Liver (tissue), 9 donors: ENCODE measurements around the gene CPED1. TPM values are rescaled to one million over a fixed set of nuclear protein-coding genes. Genes with fewer than 3 reads are reported as not detected.
A peak's percentile ranks its signal among the peaks of the same experiment; 100 is the strongest.

Experiments
- DNase-seq: peaks from one replicate; pipeline ENCODE4 v3.0.0-alpha.2; 2017; ENCODE audit warnings: low spot score
- H3K27ac ChIP-seq, 2 donors: one replicate each; pipeline ENCODE4 v1.7.0; 2013; ENCODE audit warnings: inconsistent platforms in 2 of 2, low read length in 2 of 2, control low read depth in 1 of 2, low read depth in 1 of 2, mild to moderate bottlenecking in 1 of 2
- H3K27me3 ChIP-seq, 4 donors: one replicate each; pipeline versions ENCODE4 v1.6.1 to v1.7.0; 2013; ENCODE audit warnings: low read length in 3 of 4, inconsistent platforms in 1 of 4, mild to moderate bottlenecking in 1 of 4, moderate library complexity in 1 of 4; ENCODE audit not compliant: control insufficient read depth in 4 of 4, insufficient read depth in 4 of 4
- H3K36me3 ChIP-seq, 4 donors: one replicate each; pipeline versions ENCODE4 v1.6.1 to v1.7.0; 2013; ENCODE audit warnings: low read length in 3 of 4, mild to moderate bottlenecking in 3 of 4, low read depth in 1 of 4, moderate library complexity in 1 of 4; ENCODE audit not compliant: control insufficient read depth in 4 of 4, insufficient read depth in 3 of 4
- H3K4me1 ChIP-seq, 4 donors: one replicate each; pipeline versions ENCODE4 v1.6.1 to v1.7.0; 2013; ENCODE audit warnings: low read length in 3 of 4, mild to moderate bottlenecking in 3 of 4, moderate library complexity in 1 of 4; ENCODE audit not compliant: control insufficient read depth in 4 of 4, insufficient read depth in 4 of 4
- H3K4me3 ChIP-seq, 3 donors: one replicate each; pipeline versions ENCODE4 v1.6.1 to v1.7.0; 2013; ENCODE audit warnings: low read length in 3 of 3, control low read depth in 1 of 3, low read depth in 1 of 3, mild to moderate bottlenecking in 1 of 3
- H3K9ac ChIP-seq, 2 donors: one replicate each; pipeline ENCODE4 v1.7.0; 2013; ENCODE audit warnings: low read length in 2 of 2, mild to moderate bottlenecking in 2 of 2, moderate library complexity in 2 of 2, control low read depth in 1 of 2, low read depth in 1 of 2
- H3K9me3 ChIP-seq, 4 donors: one replicate each; pipeline versions ENCODE4 v1.6.1 to v1.7.0; 2013; ENCODE audit warnings: low read length in 3 of 4; ENCODE audit not compliant: control insufficient read depth in 4 of 4
- FOXA1 ChIP-seq: IDR thresholded peaks from 2 replicates; pipeline ENCODE4 v1.6.1; 2016; ENCODE audit warnings: antibody characterized with exemption
- FOXA2 ChIP-seq: IDR thresholded peaks from 2 replicates; pipeline ENCODE4 v1.6.1; 2016; ENCODE audit warnings: antibody characterized with exemption
- GABPA ChIP-seq, 2 donors: IDR thresholded peaks in 1 of 2; conservative IDR thresholded peaks in 1 of 2; 2 replicates each; pipeline ENCODE4 v1.6.1; 2016; ENCODE audit warnings: antibody characterized with exemption in 2 of 2, mild to moderate bottlenecking in 1 of 2, moderate library complexity in 1 of 2
- HNF4A ChIP-seq, 2 donors: conservative IDR thresholded peaks; 2 replicates each; pipeline ENCODE4 v1.6.1; 2016; ENCODE audit warnings: antibody characterized with exemption in 2 of 2, mild to moderate bottlenecking in 2 of 2
- HNF4G ChIP-seq: IDR thresholded peaks from 2 replicates; pipeline ENCODE4 v1.6.1; 2016; ENCODE audit warnings: antibody characterized with exemption
- JUND ChIP-seq, 2 donors: IDR thresholded peaks; 2 replicates each; pipeline ENCODE4 v1.6.1; 2016; ENCODE audit warnings: antibody characterized with exemption in 2 of 2
- NR2F2 ChIP-seq: IDR thresholded peaks from 2 replicates; pipeline ENCODE4 v1.6.1; 2016; ENCODE audit warnings: antibody characterized with exemption
- RAD21 ChIP-seq, 2 donors: IDR thresholded peaks; 2 replicates each; pipeline ENCODE4 v1.6.1; 2016; ENCODE audit warnings: antibody characterized with exemption in 2 of 2, mild to moderate bottlenecking in 2 of 2
- RXRA ChIP-seq, 2 donors: IDR thresholded peaks; 2 replicates each; pipeline ENCODE4 v1.6.1; 2017 to 2018; ENCODE audit warnings: antibody characterized with exemption in 2 of 2, mild to moderate bottlenecking in 1 of 2
- SP1 ChIP-seq: IDR thresholded peaks from 2 replicates; pipeline ENCODE4 v1.6.1; 2018; ENCODE audit warnings: antibody characterized with exemption, mild to moderate bottlenecking
- TAF1 ChIP-seq: conservative IDR thresholded peaks from 2 replicates; pipeline ENCODE4 v1.6.1; 2016; ENCODE audit warnings: antibody characterized with exemption, mild to moderate bottlenecking
- YY1 ChIP-seq: IDR thresholded peaks from 2 replicates; pipeline ENCODE4 v1.6.1; 2016; ENCODE audit warnings: antibody characterized with exemption, mild to moderate bottlenecking
- WGBS: extraction: QIAGEN DNeasy Blood & Tissue Kit; methylation state at CpG from one replicate; pipeline ENCODE4 v1.1.7; 2013; 5-methylcytosine and 5-hydroxymethylcytosine counted together
- polyA plus RNA-seq, 2 donors: library from polyadenylated mRNA; stranded (reverse) in 1 of 2; unstranded in 1 of 2; fragments of 200-250 nt in 1 of 2; fragments of >200 nt in 1 of 2; fragmentation: Nextera tagmentation in 1 of 2; extraction: Ambion mirVana in 1 of 2; gene quantifications; one replicate each; pipeline versions ENCODE4 v1.2.1 to v1.2.3, GENCODE V29; 2013 to 2015
- total RNA-seq, 2 donors: library from RNA; depleted of rRNA; stranded (reverse); fragments of >200 nt; gene quantifications; one replicate each; pipeline ENCODE4 v1.2.3, GENCODE V29; 2014
- TF ChIP-seq, protein P1 (sequence below): fragments of 150-350 bp; IDR thresholded peaks from 2 replicates; pipeline ENCODE4 v1.5.1; 2017; ENCODE audit warnings: improper control_type of control experiment, low read depth, low read length; ENCODE audit not compliant: missing input control
- TF ChIP-seq, protein P2 (sequence below): IDR thresholded peaks from 2 replicates; pipeline ENCODE4 v1.6.1; 2016; ENCODE audit warnings: antibody characterized with exemption, mild to moderate bottlenecking
- TF ChIP-seq, protein P3 (sequence below): IDR thresholded peaks from 2 replicates; pipeline ENCODE4 v1.6.1; 2016; ENCODE audit warnings: antibody characterized with exemption
- TF ChIP-seq, protein P4 (sequence below): IDR thresholded peaks from 2 replicates; pipeline ENCODE4 v1.6.1; 2016; ENCODE audit warnings: antibody characterized with exemption
- TF ChIP-seq, protein P5 (sequence below): IDR thresholded peaks from 2 replicates; pipeline ENCODE4 v1.6.1; 2016; ENCODE audit warnings: antibody characterized with exemption
- donor health status: healthy.
- donor health status: healthy.
- donor health status: healthy.
- donor health status: healthy.
- donor health status: healthy.

CPED1 gene
- total and polyA plus RNA-seq, 4 donors: 8.5 to 58.0 (median 14.6) TPM

- H3K9ac ChIP-seq: no peak overlapping the region
- no peak overlapping the region for H3K27ac ChIP-seq
- TF ChIP-seq FOXA2: no peak
- TF ChIP-seq TAF1: no peak
- TF ChIP-seq FOXA1: no peak
- TF ChIP-seq HNF4A (conservative IDR thresholded peaks at IDR 0.05): no peak
- TF ChIP-seq, protein P1, sequence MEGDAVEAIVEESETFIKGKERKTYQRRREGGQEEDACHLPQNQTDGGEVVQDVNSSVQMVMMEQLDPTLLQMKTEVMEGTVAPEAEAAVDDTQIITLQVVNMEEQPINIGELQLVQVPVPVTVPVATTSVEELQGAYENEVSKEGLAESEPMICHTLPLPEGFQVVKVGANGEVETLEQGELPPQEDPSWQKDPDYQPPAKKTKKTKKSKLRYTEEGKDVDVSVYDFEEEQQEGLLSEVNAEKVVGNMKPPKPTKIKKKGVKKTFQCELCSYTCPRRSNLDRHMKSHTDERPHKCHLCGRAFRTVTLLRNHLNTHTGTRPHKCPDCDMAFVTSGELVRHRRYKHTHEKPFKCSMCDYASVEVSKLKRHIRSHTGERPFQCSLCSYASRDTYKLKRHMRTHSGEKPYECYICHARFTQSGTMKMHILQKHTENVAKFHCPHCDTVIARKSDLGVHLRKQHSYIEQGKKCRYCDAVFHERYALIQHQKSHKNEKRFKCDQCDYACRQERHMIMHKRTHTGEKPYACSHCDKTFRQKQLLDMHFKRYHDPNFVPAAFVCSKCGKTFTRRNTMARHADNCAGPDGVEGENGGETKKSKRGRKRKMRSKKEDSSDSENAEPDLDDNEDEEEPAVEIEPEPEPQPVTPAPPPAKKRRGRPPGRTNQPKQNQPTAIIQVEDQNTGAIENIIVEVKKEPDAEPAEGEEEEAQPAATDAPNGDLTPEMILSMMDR: no peak
- no peak for TF ChIP-seq RAD21 (IDR thresholded peaks at IDR 0.05)
- TF ChIP-seq, protein P2, sequence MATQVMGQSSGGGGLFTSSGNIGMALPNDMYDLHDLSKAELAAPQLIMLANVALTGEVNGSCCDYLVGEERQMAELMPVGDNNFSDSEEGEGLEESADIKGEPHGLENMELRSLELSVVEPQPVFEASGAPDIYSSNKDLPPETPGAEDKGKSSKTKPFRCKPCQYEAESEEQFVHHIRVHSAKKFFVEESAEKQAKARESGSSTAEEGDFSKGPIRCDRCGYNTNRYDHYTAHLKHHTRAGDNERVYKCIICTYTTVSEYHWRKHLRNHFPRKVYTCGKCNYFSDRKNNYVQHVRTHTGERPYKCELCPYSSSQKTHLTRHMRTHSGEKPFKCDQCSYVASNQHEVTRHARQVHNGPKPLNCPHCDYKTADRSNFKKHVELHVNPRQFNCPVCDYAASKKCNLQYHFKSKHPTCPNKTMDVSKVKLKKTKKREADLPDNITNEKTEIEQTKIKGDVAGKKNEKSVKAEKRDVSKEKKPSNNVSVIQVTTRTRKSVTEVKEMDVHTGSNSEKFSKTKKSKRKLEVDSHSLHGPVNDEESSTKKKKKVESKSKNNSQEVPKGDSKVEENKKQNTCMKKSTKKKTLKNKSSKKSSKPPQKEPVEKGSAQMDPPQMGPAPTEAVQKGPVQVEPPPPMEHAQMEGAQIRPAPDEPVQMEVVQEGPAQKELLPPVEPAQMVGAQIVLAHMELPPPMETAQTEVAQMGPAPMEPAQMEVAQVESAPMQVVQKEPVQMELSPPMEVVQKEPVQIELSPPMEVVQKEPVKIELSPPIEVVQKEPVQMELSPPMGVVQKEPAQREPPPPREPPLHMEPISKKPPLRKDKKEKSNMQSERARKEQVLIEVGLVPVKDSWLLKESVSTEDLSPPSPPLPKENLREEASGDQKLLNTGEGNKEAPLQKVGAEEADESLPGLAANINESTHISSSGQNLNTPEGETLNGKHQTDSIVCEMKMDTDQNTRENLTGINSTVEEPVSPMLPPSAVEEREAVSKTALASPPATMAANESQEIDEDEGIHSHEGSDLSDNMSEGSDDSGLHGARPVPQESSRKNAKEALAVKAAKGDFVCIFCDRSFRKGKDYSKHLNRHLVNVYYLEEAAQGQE: no peak
- TF ChIP-seq YY1: no peak
- no peak for TF ChIP-seq GABPA (IDR thresholded peaks at IDR 0.05 in 1 of 2, conservative IDR thresholded peaks at IDR 0.05 in 1 of 2)
- no peak for TF ChIP-seq JUND (IDR thresholded peaks at IDR 0.05)
- no peak for TF ChIP-seq SP1
- no peak for TF ChIP-seq RXRA (IDR thresholded peaks at IDR 0.05)
- TF ChIP-seq, protein P3, sequence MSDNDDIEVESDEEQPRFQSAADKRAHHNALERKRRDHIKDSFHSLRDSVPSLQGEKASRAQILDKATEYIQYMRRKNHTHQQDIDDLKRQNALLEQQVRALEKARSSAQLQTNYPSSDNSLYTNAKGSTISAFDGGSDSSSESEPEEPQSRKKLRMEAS: no peak
- no peak for TF ChIP-seq NR2F2
- no peak for TF ChIP-seq HNF4G
- TF ChIP-seq, protein P4, sequence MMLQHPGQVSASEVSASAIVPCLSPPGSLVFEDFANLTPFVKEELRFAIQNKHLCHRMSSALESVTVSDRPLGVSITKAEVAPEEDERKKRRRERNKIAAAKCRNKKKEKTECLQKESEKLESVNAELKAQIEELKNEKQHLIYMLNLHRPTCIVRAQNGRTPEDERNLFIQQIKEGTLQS: no peak
- TF ChIP-seq, protein P5, sequence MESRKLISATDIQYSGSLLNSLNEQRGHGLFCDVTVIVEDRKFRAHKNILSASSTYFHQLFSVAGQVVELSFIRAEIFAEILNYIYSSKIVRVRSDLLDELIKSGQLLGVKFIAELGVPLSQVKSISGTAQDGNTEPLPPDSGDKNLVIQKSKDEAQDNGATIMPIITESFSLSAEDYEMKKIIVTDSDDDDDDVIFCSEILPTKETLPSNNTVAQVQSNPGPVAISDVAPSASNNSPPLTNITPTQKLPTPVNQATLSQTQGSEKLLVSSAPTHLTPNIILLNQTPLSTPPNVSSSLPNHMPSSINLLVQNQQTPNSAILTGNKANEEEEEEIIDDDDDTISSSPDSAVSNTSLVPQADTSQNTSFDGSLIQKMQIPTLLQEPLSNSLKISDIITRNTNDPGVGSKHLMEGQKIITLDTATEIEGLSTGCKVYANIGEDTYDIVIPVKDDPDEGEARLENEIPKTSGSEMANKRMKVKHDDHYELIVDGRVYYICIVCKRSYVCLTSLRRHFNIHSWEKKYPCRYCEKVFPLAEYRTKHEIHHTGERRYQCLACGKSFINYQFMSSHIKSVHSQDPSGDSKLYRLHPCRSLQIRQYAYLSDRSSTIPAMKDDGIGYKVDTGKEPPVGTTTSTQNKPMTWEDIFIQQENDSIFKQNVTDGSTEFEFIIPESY: no peak
- H3K9me3 ChIP-seq: no peaks in the 10 kb centered on the region
- H3K36me3 ChIP-seq: no peaks in the 10 kb centered on the region
- H3K4me1 ChIP-seq: peaks cover 0 to 18% (median 12%) of the 10 kb centered on the region in 4 donors
- H3K27me3 ChIP-seq: peaks cover 0 to 12% (median 3%) of the 10 kb centered on the region in 4 donors
- peak overlapping the region; percentile 2 to 46 (median 35) for H3K4me3 ChIP-seq
- no peak for DNase-seq
- whole genome bisulfite sequencing: 3% methylated on average over 52 of the region's 52 CpGs
These were observed 341.7 kb downstream of the CPED1 start for GRCh38 chr7:121330053-121330833.
